GM12872 (cell line): ENCODE data around the gene CASP6.

Source experiments
- TF ChIP-seq, protein P1 (sequence below): IDR thresholded peaks from 3 replicates; pipeline ENCODE4 v1.5.1; 2011; ENCODE audit warnings: low read depth, mild to moderate bottlenecking, low read length, moderate library complexity; ENCODE audit not compliant: insufficient read depth

Gene CASP6

DNA sequence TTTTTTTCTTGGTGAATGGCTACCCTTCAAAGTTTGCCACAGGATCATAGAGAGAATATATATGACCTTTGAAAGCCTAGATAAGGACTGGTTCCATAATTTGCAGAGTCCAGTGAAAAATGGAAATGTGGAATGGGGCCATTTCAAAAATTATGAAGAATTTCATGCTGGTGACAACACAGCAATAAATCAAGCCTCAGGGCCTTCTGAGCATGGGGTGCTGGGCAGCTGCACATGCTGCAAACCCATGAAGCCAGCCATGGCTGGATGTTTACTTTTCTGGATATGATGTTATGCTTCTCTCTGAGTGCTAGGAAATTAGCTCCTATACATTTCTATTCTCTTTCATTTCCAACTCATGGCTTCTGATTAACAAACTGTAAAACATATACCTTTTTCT, 42.6 kb upstream of the CASP6 start:
- TF ChIP-seq, protein P1, sequence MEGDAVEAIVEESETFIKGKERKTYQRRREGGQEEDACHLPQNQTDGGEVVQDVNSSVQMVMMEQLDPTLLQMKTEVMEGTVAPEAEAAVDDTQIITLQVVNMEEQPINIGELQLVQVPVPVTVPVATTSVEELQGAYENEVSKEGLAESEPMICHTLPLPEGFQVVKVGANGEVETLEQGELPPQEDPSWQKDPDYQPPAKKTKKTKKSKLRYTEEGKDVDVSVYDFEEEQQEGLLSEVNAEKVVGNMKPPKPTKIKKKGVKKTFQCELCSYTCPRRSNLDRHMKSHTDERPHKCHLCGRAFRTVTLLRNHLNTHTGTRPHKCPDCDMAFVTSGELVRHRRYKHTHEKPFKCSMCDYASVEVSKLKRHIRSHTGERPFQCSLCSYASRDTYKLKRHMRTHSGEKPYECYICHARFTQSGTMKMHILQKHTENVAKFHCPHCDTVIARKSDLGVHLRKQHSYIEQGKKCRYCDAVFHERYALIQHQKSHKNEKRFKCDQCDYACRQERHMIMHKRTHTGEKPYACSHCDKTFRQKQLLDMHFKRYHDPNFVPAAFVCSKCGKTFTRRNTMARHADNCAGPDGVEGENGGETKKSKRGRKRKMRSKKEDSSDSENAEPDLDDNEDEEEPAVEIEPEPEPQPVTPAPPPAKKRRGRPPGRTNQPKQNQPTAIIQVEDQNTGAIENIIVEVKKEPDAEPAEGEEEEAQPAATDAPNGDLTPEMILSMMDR, result no peak

DNA sequence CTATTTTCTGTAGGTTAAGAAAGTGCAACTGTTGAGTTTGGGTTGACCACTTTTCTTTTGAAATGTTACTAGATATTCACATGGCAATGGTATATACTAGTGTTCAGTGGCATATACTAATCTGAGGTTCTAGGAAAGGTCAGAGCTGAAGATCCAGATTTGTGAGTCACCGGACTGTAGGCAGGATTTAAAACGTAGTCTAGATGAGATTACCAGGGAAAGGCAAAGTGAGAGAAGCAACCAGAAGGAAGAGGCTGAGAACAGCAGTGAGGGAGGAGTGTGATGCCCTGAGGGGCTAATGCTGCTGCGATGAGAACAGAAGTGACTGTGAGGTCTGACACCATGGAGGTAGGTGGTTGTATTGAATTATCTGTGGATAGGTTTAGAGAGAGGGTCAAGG, 36.3 kb upstream of the CASP6 start:
- TF ChIP-seq, protein P1, result no peak

DNA sequence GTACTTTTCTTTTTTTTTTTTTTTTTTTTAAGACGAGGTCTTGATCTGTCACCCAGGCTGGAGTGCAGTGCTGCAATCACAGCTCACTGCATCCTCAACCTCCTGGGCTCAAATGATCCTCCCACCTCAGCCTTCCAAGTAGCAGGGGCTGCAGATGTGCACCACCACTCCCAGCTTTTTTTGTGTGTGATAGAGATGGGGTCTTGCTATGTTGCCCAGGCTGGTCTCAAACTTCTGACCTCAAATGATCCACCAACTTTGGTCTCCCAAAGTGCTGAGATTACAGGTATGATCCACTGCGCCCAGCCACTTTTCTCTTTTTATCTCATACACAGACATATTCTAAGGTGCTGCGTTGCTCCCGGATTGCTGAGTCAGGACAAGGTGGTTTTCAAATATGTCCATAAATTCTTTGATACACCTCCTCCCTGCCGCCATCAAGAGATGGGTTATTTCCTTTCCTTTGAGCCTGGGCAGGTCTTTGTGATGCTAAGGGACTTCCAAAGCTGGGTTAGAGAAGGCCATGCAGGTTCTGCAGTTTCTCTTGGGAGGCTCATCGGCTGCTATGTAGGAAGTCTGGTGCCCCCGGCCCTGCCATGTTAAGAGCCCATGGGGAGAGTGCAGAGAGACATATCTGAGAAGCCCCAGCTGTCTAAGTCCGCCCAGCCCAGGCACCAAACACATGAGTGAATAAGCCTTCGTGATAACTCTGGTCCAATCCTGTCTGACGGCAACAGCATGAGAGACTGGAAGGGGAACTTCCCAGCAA, 35.0 kb upstream of the CASP6 start:
- TF ChIP-seq, protein P1, result no peak

DNA sequence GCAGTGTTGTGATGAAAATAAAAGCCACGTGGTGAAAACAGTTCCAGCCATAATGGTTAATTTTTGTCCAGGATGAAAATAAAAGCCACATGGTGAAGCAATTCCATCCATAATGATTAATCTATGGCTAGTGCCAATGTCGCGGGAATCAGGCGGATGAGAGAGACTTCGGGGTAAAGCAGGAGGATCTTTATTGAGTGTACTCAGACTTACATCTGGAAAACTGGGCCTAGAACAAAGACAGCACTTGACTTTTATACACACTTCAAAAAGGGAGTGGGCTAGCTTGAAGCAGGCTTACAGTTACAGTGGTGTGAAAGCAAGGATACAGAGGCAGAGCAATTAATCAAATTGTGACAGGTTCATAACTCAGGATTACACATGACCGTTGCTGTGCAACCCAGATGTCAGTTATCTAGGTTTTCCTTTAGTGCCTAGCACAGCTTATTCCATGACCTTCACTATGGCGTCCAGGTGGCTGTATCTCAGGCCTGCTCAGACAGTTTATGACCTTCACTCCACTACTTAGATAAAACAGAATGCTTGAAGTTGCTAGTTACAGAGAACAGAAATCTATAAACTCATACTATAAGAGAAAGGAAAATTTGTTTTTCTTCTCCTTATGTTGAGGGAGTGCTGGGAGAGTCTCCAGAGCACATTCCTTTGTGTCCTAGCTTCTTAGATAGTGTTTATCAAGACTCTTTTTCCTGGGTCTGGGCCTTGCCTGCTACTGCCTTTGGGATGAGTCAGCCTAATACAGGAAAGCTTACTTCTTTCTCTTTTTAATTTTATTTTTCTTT, 32.5 kb upstream of the CASP6 start:
- TF ChIP-seq, protein P1, result no peak

DNA sequence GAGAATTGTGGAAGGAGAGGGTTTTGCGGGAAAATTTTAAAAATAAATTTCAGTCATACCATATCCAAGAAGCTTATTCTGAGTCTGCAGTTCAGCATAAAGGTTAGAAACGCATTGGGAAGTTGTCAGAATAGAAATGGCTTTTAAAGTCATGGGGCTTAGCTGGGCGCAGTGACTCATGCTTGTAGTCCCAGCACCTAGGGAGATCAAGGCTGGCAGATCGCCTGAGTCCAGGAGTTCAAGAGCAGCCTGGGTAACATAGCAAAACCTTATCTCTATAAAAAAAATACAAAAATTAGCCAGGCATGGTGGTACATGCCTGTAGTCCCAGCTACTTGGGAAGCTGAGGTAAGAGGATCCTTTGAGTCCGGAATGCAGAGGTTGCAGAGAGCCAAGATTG, 30.5 kb upstream of the CASP6 start:
- TF ChIP-seq, protein P1, result no peak

DNA sequence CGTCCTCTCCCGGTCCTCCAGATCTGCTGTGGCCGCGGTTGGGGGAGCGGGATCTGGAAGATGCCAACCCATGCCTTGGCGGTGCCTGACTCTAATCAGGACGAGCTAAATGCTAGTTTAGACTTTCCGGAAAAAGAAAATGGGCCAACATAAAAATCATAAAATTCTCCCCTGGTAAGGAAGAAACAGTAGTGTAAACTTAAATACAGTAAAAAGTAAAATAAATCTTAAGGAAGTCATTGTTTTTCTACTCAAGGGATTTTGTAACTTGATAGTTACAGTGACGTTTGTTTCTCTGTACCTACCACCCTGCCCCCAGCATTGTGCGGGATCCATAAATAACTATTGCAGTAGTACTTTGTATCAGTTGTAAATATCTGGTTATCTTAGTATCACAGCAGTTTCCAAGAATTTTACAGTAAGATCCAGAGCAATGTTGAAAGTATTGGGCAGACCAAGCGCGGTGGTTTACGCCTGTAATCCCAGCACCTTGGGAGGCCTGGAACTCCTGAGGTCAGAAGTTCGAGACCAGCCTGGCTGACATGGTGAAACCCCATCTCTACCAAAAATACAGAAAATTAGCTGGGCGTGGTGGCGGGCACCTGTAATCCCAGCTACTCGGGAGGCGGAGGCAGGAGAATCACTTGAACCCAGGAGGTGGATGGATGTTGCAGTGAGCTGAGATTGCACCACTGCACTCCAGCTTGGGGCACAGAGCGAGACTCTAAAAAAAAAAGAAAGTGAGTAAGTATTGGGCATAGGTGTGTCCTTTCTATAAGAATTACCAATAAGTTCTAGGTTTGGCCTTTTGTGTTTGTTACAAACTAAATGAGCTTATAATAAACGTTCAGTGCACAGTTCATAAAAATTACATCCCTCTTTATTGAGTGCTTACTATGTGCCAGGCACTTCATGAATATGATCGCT, 27.6 kb upstream of the CASP6 start:
- TF ChIP-seq, protein P1, result no peak
